Measurements from ENCODE around the gene SDHAF4. TPM values are rescaled to one million over a fixed set of nuclear protein-coding genes. Genes with fewer than 3 reads are reported as not detected.

Gene SDHAF4
- total and polyA plus RNA-seq, 2 of the 13 experiments (the other 11 are each of a cell fraction or from before 2014, with no cell fraction given), result 7.5 to 10.8 TPM

DNA sequence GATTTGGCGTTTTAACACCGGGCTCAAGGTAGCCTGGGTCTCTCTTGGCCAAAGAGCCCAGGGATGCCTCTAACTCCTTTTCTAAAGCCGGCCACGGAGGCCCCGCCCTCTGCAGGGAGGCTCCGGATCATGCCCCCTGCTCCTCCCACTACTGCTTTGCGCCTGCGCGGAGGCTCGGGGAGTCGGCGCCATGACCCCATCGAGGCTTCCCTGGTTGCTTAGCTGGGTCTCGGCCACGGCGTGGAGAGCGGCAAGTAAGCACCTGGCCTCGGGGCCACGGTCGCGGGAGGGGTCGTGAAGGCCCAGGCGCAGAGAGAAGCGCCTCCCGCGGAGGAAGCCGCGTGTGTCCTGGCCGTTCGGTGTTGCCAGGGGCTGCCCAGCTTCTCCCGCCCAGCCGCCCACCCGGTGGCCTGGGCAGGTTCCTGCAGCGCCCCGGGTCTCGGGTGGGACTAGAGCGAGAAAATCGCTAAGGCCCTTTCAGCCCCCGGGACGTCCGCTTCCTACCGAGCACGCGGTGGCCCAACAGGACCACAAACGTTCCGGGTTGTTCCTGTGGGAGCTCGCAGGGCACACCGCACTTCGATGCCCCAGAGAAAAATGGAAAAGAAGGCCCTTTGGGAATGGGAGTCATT, at the start of gene SDHAF4 (continued):
- TF ChIP-seq, protein P1, sequence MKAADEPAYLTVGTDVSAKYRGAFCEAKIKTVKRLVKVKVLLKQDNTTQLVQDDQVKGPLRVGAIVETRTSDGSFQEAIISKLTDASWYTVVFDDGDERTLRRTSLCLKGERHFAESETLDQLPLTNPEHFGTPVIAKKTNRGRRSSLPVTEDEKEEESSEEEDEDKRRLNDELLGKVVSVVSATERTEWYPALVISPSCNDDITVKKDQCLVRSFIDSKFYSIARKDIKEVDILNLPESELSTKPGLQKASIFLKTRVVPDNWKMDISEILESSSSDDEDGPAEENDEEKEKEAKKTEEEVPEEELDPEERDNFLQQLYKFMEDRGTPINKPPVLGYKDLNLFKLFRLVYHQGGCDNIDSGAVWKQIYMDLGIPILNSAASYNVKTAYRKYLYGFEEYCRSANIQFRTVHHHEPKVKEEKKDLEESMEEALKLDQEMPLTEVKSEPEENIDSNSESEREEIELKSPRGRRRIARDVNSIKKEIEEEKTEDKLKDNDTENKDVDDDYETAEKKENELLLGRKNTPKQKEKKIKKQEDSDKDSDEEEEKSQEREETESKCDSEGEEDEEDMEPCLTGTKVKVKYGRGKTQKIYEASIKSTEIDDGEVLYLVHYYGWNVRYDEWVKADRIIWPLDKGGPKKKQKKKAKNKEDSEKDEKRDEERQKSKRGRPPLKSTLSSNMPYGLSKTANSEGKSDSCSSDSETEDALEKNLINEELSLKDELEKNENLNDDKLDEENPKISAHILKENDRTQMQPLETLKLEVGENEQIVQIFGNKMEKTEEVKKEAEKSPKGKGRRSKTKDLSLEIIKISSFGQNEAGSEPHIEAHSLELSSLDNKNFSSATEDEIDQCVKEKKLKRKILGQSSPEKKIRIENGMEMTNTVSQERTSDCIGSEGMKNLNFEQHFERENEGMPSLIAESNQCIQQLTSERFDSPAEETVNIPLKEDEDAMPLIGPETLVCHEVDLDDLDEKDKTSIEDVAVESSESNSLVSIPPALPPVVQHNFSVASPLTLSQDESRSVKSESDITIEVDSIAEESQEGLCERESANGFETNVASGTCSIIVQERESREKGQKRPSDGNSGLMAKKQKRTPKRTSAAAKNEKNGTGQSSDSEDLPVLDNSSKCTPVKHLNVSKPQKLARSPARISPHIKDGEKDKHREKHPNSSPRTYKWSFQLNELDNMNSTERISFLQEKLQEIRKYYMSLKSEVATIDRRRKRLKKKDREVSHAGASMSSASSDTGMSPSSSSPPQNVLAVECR (CRISPR knock-in tag; IDR thresholded peaks at IDR 0.05; ENCODE audit: borderline replicate concordance), result peak; percentile 87
- TF ChIP-seq ZNF17 (CRISPR knock-in tag; IDR thresholded peaks at IDR 0.05) (no peak; the same call in 1 of the 2 replicates), ZC3H4 (CRISPR knock-in tag; IDR thresholded peaks at IDR 0.05; ENCODE audit: borderline replicate concordance) (no peak), ZNF790 (CRISPR knock-in tag; IDR thresholded peaks at IDR 0.05; ENCODE audit: borderline replicate concordance) (peak; percentile 89; the same call in 1 of the 2 replicates), ZNF713 (CRISPR knock-in tag; IDR thresholded peaks at IDR 0.05) (no peak), MTA1 (CRISPR knock-in tag; IDR thresholded peaks at IDR 0.05; ENCODE audit: borderline replicate concordance) (peak; percentile 89; the same call in 1 of the 2 replicates), HES4 (CRISPR knock-in tag; IDR thresholded peaks at IDR 0.05; ENCODE audit: borderline replicate concordance) (peak; percentile 94), ZNF549 (CRISPR knock-in tag; IDR thresholded peaks at IDR 0.05) (no peak), KLF13 (CRISPR knock-in tag; IDR thresholded peaks at IDR 0.05) (0 out of 2 replicates have a peak, but pooled peaks have one; percentile 81), SRF (IDR thresholded peaks at IDR 0.05; ENCODE audit: low read depth, low read length) (no peak), TAF15 (IDR thresholded peaks at IDR 0.05; ENCODE audit: low read depth, low read length, poor library complexity, severe bottlenecking) (peak; percentile 29), ZNF780A (CRISPR knock-in tag; IDR thresholded peaks at IDR 0.05) (no peak), ZNF251 (CRISPR knock-in tag; IDR thresholded peaks at IDR 0.05) (0 out of 2 replicates have a peak, but pooled peaks have one; percentile 20), ATF7 (IDR thresholded peaks at IDR 0.05) (no peak), ATF7 (CRISPR knock-in tag; IDR thresholded peaks at IDR 0.05) (no peak; the same call in 1 of the 2 replicates), ZNF776 (CRISPR knock-in tag; IDR thresholded peaks at IDR 0.05) (peak; percentile 73; the same call in 1 of the 2 replicates), BORCS8-MEF2B (CRISPR knock-in tag; IDR thresholded peaks at IDR 0.05) (peak; percentile 88), ZNF350 (CRISPR knock-in tag; IDR thresholded peaks at IDR 0.05; ENCODE audit: borderline replicate concordance, low read depth) (peak; percentile 93; the same call in 1 of the 2 replicates), ZNF678 (CRISPR knock-in tag; IDR thresholded peaks at IDR 0.05) (peak; percentile 96), GATAD2A (CRISPR knock-in tag; IDR thresholded peaks at IDR 0.05) (peak; percentile 46; the same call in 1 of the 2 replicates), MXD4 (CRISPR knock-in tag; IDR thresholded peaks at IDR 0.05) (peak; percentile 80)
- TF ChIP-seq, protein P2, sequence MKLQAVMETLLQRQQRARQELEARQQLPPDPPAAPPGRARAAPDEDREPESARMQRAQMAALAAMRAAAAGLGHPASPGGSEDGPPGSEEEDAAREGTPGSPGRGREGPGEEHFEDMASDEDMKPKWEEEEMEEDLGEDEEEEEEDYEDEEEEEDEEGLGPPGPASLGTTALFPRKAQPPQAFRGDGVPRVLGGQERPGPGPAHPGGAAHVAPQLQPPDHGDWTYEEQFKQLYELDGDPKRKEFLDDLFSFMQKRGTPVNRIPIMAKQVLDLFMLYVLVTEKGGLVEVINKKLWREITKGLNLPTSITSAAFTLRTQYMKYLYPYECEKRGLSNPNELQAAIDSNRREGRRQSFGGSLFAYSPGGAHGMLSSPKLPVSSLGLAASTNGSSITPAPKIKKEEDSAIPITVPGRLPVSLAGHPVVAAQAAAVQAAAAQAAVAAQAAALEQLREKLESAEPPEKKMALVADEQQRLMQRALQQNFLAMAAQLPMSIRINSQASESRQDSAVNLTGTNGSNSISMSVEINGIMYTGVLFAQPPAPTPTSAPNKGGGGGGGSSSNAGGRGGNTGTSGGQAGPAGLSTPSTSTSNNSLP (IDR thresholded peaks at IDR 0.05; ENCODE audit: low read depth, low read length), result no peak
- TF ChIP-seq, protein P3, sequence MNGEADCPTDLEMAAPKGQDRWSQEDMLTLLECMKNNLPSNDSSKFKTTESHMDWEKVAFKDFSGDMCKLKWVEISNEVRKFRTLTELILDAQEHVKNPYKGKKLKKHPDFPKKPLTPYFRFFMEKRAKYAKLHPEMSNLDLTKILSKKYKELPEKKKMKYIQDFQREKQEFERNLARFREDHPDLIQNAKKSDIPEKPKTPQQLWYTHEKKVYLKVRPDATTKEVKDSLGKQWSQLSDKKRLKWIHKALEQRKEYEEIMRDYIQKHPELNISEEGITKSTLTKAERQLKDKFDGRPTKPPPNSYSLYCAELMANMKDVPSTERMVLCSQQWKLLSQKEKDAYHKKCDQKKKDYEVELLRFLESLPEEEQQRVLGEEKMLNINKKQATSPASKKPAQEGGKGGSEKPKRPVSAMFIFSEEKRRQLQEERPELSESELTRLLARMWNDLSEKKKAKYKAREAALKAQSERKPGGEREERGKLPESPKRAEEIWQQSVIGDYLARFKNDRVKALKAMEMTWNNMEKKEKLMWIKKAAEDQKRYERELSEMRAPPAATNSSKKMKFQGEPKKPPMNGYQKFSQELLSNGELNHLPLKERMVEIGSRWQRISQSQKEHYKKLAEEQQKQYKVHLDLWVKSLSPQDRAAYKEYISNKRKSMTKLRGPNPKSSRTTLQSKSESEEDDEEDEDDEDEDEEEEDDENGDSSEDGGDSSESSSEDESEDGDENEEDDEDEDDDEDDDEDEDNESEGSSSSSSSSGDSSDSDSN (CRISPR knock-in tag; IDR thresholded peaks at IDR 0.05), result peak; percentile 92

Data from HepG2 (cell line).